HG03354 (cell line): ENCODE measurements around the gene GREB1.

Experiments
- ATAC-seq: cut with Tn5 transposase; IDR thresholded peaks from one replicate; pipeline ENCODE4 v1.9.1; 2021; ENCODE audit warnings: mild to moderate bottlenecking; ENCODE audit not compliant: unreplicated experiment, poor library complexity, severe bottlenecking

GREB1 gene

DNA sequence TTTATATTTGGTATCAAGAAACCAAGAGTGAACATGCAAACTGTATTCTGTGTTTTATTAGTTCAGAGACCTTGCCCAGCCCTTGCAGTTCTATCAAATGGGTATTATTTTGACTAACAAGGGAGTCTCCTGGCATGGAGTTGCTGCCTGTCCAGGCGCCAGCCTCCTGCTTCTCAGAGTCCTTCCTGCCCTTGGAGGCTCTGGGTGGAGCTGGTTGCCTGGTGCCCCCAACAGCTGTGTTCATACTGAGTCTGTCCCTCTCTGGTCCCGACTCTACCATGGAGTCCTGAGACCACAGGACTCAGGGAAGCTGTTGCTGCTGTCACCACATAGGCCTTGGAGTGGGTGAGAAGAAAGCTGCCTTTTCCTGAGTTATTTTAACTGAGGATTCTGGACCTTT lies 26.3 kb upstream of the GREB1 start:
- ATAC-seq = no peak

DNA sequence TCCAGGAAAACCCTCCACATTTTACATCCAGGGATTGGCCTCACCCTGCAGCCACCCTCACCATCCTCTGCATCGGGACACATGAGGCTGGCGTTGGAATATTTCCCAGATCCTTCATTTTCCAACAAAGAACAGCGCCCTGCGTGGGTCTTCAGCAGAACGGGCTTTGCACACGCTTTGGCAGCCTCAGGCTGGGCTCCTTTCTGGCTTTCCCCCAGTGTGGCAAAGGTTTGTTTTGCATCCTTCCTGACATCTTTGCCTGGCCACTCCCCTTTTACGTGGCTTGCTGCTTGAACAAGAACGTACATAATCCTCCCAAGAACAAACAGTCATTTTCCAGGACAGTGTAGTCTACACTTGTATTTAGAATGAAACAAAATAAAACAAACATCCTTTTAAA lies 25.6 kb upstream of the GREB1 start:
- no peak for ATAC-seq

DNA sequence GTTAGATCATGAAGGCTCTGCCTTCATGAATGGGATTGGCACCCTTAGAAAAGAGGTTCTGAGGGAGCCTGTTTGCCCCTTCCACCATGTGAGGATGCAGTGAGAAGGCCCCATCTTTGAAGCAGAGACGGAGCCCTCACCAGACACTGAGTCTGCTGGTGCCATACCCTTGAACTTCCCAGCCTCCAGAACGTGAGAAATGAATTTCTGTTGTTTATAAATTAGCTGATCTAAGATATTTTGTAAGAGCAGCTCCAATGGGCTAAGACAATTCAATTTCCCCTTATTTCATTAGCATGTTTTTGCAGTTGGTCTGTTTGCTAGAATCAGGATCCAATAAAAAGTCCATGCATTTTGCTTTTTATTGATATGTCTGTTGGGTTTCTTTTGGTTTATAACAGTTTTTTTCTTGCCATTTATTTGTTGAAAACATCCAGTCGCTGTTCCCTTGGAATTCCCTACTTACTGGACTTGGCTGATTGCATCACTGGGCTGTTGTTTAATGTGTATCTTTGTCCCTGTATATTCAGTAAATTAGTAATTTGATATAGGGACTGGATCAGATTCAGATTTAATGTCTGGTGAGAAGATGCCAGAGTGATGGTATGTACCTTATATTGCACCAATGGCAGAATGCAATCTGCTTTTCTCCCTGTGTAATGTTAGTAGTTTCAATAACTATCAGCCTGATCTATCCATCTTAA lies 24.0 kb upstream of the GREB1 start:
- no peak for ATAC-seq

DNA sequence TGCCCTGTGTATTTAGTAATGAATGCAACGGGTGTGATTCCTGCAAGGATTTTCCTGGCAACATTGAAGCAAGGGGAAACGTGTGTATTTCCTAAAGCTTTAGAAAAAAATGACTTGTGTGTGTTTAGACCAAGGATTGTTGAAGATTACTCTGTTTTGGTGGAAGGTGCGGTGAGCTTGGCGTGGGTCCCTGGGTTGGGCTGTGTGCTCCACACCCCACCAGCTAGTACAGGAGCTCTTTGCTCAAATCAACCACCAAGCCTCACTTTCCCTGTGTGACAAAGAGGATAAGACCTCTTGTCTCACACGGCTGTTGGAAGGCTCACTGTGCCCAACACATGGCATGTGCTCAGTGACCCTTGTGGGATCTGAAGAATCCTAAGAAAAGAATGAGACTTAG lies 21.4 kb upstream of the GREB1 start:
- no peak for ATAC-seq

DNA sequence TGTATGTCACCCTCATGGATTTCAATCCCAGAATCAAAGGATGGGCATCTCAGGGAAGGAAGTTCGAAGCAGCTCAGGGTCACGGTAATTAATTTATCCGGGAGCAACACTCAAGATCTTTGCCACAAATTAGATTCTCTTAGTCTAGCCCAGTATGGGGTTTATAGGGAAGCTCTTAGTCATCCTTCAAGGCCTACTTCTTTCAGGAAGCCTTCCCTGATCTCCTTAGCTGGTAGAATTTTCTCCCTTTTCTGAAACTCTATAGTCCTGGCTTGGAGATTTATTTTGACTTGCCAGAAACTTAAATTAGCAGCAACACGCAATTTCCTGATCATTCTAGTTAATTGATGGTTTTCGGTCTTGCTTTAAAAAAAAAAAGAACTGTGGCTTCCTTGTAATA lies 20.5 kb upstream of the GREB1 start:
- ATAC-seq = no peak

DNA sequence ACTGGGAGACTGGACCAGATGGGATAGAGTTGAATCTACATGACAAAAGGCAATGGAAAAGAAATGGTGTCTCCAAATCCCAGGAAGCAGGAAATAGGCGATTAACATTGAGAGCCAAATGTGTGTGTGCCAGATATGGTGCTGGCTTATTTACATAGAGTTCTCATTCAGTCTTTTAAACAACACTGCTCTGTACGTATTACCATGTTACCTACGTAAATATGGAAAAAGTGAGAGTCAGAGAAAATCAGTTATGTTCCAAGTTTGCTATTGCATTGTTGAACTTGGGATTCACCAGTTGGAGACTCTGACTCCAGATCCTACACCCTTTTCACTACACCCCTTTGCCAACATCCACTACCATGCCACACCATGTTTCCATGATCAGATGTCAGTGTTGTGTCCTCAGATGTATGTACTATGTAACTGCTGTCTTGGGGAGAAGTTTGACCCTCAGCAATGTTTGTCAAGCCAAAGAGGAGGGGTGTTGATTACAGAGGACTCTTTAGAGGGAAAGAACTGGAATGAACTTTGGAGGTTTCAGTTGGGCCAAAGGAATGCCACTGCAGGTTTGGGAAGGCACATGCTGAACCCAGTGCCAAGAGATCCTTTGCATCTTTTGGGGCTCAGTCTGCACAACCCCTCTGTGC lies 19.6 kb upstream of the GREB1 start:
- no peak for ATAC-seq

DNA sequence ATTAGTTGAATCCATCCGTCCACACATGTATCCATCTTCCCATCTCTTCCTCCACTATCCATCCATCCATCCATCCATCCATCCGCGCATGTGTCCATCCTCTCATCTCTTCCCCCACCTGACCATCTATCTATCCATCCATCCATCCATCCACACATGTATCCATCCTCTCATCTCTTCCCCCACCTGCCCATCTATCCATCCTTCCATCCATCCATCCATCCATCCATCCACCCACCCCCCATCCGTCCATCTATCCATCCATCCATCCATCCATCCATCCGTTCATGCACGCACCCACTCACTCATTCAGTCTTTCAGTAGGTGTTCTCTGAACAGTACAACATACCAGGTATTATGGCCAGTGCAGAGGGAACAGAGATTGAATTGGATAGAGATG lies 18.9 kb upstream of the GREB1 start:
- ATAC-seq = no peak

DNA sequence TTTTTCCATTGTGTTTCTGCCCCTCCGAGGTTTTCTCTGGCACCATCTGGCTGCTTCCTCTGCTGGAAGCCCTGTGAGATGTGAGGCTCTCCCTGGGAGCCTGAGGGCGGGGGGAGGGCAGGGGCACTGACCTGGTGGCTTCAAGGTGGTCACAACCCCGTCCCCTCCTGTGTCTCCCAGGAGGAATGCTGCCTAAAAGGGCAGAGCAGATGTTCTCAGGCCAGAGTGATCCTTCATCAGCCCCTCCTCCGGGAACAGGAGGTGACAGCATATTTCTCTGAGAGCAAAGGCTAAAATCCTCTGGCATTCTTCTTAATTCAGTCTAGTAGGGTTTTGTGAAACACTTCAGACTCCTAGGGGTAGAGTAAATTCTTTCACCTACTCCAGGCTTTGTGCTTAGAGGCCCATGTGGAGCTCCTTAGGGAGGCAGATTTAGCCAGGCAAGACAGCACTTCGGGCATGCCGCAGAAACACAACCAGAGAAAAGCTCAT lies 18.3 kb upstream of the GREB1 start:
- ATAC-seq = no peak

DNA sequence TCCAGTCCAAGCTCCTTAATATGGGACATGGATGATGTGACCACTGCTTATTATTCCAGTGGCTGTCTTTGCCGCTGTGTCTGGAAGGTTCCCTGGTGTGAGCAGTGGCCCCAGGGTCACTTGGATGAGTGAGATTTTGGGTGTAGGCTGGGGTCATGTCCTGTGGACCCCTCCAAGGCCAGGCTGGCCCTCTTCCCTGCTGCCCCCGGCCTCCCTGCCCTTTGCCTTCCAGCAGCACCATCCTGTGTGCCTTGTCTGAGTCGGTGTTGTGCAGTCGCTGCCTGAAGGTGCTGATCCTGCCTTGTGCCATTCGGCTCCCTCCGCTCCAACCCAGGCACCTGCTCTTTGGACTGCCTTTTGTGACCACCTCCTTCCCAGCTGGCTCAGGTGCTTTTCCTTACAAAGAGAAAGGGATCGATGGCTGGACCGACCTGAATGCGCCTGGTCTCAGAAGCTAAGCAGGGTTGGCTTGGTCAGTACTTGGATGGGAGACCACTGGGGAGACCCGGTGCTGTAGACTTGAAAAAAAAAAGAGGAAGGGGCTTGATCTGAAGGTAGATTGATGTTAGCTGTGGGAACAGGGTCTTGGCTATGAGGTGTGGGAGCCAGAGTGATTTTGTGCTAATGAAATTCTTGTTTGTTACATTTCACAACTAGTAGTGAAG lies 16.7 kb upstream of the GREB1 start:
- no peak for ATAC-seq

DNA sequence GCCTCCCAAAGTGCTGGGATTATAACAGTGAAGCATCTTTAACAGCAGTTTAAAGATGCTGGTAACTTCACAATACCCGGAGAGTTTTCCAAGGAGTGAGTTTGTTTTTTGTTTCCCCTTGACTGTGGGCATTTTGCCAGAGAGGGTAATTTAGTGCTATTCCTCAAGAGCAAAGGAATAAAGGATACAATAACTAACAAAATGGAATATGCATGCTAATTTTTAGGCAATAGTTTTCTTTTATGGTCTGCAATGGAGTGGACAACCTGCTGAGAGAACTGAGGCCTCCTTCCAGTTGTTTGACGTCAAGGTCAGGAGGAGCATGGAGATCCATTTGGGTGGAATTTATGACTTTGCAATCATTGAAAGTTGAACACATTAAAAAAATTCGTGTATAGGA lies 15.9 kb upstream of the GREB1 start:
- ATAC-seq = no peak

DNA sequence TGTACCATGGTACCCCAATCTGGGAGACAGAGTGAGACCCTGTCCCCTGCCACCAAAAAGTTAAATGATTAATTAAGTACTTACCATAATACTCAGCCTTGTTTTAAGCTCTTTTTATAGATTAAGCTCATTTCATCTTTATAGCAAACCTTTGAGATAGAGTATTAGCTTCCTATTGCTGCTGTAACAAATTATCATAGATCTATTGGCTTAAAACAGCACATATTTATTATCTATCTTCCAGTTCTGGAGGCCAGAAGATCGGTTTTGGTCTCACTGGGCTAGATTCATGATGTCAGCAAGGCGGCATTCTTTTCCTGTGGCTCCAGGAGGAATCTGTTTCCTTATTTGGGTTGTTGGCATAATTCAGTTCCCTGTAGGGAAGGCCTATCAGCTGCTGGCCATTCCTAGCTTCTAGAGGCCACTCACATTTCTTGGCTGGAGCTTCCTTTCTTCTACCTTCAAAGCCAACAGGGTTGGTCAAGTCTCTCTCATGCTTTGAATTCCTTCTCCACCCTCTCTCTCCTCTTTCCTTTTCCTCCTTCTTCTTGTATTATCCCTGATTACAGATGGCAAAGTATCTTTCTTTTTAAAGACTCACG lies 13.7 kb upstream of the GREB1 start:
- ATAC-seq = no peak

DNA sequence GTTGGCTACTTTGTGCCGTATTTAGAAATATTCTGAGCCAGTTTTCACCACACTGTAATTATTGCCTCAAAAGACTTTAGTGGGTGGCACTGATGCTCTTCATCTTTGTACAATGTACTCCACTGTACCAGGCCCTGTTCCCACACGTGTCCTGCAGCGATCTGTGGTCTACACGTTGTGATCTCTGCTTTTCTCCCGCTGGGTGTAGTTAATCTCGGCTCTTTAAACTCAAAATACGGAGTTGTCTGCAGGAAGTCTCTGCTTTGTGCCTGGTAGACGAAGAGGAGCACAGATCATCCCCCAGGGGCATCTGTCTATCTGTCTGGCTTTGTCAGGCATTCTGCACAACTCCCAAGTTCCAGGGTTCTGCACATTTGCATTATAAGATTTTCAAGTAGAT lies 12.1 kb upstream of the GREB1 start:
- no peak for ATAC-seq

DNA sequence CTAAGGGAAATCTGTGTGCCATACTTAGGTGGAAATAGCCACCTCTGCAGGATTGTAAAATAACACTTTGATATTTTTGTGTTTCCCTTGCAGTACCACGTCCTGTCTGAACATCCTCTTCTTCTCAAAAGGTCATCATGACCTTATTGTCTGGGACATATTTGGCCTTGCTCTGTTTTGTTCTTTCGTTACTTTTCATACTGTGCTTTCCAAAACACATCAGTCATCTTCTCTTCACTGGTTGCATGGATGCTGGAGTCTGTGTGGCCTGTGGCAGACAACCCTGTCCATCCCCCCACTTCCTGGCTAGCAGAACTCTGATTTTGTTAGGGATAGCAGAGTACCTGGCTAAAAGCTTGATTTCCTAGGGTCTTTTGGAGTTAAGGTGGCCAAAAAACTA lies 9.4 kb upstream of the GREB1 start:
- ATAC-seq = no peak

DNA sequence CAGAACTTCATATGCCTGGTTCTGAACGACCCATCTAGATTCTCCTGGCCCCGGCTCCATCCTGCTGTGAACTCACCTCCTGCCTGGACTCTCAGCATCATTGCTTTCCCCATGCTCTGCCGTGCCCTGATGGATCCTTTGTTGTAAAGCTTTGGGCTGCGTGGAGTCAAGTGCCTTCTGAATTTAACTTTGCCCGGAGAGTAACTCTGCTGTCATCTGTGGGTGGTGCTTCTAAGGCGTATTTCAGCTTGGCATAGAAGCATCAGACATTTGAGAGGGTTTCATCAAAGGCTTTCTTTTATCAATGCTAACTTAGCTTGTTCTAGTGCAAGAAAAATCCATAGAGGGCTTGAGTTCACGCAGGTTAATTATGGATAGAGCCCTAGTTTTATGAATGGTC lies 8.1 kb upstream of the GREB1 start:
- ATAC-seq = no peak

DNA sequence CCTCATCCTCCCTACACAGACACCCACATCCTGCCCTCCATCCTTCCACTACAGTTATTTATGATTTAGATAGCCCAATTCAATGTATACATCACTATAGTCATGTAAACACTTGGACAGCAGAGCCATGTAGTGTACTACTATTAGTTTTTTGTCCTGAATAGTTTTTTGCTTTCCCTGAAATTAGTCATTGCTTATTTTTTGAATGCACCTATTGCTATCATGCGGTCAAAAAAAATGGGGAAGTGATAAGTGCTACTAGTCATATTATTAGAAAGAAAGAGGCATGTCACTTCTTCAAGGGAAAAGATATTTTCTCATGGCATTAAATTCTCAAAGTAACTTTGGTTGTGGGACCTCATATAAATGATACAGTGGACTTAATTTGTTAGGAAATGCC lies 6.8 kb upstream of the GREB1 start:
- ATAC-seq = no peak

DNA sequence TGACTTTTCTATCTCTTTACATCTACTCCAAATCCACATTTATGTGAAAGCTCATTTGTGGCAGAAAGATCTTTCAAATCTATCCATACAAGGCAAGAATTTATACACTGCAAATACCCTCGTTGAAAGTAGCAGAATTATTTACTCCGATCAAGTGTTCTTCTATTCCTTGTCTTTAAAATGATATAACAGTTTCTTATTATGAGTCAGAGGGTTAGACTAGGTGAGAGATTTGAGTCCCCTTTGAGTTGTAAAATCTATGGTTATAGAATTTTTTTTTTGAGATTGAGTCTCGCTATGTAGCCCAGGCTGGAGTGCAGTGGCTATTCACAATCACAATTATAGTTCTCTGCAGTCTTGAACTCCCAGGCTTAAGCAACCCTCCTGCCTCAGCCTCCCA lies 5.6 kb upstream of the GREB1 start:
- no peak for ATAC-seq

DNA sequence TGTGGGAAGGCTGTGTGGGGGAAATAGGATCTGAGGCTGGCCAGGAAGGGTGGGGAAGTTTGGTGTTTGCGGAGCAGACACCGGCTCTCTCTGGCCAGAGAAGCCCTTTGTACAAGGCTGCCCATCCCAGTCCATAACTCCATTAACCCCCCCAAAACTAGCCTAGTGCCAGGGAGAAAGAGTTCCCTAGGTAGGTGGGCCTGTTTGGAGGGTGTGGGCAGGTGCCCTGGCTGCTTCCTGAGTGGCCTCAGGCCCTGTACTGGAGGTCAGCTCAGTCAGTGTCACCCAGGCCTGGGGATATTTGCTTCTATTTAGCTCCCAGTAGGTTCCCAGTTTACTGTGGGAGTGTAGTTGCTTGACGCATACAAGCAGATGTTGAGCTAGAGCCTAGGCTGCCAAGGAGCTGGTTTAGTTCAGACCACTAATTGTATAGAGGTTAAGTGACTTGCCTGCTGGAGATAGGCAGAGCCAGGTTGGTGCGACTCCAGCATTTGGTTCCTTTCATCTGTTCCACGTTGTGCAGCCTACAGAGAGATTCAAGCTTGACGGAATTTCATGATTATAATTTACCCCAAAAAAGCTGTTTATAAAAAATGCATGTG lies 2.9 kb upstream of the GREB1 start:
- ATAC-seq = no peak

DNA sequence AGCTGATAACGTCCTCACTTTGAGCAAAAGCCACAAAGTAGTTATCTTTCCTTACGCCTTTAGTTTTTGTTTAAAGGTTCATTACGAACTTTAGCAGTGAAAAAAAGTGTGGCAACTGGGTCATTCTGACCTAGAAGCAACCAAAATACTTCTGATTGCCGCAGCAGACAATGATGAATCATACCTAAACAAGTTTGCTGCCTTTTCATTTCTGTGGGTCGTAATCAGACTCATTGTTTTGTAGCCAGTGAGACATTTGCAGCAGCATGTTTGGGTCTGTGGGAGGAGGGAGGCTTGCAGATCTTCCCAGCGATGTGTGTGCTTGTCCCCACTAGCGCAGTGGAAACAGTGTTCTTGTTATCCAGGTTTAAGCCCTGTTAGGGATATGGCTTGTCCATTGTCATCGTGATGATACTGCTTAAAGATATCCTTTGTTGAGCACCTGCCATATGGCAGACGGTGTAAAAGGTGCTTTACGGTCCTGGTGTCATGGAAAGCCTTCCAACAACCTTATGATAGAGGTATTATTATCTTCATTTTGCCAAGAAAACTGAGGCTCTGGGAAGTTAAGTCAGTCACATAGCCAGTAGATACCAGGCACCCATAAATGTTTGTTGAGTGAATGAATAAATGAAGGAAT lies 1.3 kb upstream of the GREB1 start:
- ATAC-seq = no peak

DNA sequence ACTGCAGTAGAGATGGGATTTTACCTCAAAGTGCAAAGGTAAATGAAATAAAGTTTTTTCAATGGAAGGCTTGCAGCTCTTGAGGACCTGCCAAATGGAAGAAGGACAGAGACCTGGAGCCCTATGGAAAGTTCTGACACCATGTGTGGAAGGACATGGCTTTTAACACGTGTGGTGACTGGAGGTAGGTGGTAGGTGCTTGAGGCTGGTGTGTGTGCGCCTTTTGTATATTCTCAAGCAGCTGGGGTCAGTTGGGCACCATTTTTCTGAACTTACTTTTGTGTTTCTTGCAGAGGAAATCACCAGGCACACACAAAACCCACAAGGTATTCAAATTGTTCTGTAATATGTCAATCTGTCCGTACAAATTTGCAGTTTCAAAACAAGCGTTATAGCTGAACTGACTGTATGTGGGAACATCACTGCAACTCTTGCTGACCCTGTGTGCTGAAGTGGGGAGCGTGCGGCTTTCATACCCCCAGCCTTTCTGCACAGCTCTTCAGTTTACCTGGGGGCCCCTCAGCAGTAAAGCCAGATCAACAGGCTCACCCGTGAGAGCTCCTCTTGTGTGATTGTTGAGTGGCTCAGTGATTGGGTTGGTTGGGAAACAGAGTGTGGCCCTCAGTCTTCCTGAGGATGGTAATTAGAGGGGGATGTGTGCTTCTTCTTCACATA lies 363 bp downstream of the GREB1 start:
- no peak for ATAC-seq
